Measurements from ENCODE around the gene TRPV6. TPM values are rescaled to one million over a fixed set of nuclear protein-coding genes. Genes with fewer than 3 reads are reported as not detected.

Gene TRPV6
- total RNA-seq, 1 donor from 2014 or later = 0.27 TPM

DNA sequence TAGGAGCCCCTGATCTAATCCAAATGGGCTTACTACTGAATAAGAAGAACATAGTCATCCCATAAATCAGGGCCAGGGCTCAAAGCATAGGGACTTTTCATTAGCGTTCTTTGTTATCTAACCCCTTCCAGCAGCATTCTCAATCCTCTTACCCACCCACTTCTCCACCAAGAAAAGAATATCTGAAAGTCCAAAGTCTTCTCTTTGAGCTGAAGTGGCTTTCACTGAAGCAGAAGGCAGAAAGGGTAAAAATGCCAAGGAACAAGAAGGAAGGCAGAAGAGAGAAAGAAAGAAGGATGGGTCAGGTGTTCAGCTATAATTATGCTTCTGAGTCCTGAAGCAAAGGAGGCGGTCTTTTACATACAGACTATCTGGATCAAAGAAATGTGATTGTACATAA lies 37.8 kb upstream of the TRPV6 start:
- DNase-seq = no peak
- H3K36me3 Mint-ChIP-seq (ENCODE audit: unreplicated experiment) = no peaks in the 10 kb centered on the region
- H3K9me3 Mint-ChIP-seq (ENCODE audit: unreplicated experiment) = no peaks in the 10 kb centered on the region
- H3K4me1 Mint-ChIP-seq (ENCODE audit: low read depth, unreplicated experiment) = no peaks in the 10 kb centered on the region
- TF ChIP-seq CTCF (IDR thresholded peaks at IDR 0.05; ENCODE audit: partially characterized antibody, unreplicated experiment) = no peak
- no peak overlapping the region for H3K27ac Mint-ChIP-seq (ENCODE audit: unreplicated experiment)
- no peak overlapping the region for H3K4me3 Mint-ChIP-seq (ENCODE audit: unreplicated experiment)
- no peaks in the 10 kb centered on the region for H3K27me3 Mint-ChIP-seq (ENCODE audit: unreplicated experiment)

DNA sequence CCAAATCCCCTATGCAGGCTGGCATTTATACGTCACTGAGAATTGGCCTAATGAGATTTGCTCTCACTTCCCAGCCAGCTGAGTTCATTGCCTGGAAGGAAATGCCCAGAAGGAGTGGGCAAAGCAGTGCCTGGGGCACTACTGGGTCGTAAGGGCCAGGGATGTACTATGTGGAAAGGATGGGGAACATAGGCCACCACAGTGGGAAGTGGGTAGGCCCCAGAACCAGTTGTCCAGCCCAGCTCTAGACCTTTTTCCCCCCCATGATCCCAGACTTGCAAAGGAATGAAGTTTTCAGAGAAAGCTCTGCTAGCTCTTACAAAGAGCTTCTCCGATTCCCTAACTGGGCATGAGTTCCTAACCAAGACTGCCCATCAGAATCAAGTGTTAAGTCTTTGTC lies 34.1 kb upstream of the TRPV6 start:
- Mint-ChIP-seq H3K27me3 (ENCODE audit: unreplicated experiment) (no peaks in the 10 kb centered on the region), H3K4me1 (ENCODE audit: low read depth, unreplicated experiment) (no peaks in the 10 kb centered on the region), H3K27ac (ENCODE audit: unreplicated experiment) (no peak overlapping the region), H3K36me3 (ENCODE audit: unreplicated experiment) (no peaks in the 10 kb centered on the region), H3K9me3 (ENCODE audit: unreplicated experiment) (no peaks in the 10 kb centered on the region), H3K4me3 (ENCODE audit: unreplicated experiment) (no peak overlapping the region)
- no peak for TF ChIP-seq CTCF (IDR thresholded peaks at IDR 0.05; ENCODE audit: partially characterized antibody, unreplicated experiment)
- DNase-seq = no peak

- Mint-ChIP-seq H3K9me3 (ENCODE audit: unreplicated experiment) (no peaks in the 10 kb centered on the region), H3K36me3 (ENCODE audit: unreplicated experiment) (no peaks in the 10 kb centered on the region), H3K27ac (ENCODE audit: unreplicated experiment) (no peak overlapping the region), H3K27me3 (ENCODE audit: unreplicated experiment) (no peaks in the 10 kb centered on the region), H3K4me1 (ENCODE audit: low read depth, unreplicated experiment) (no peaks in the 10 kb centered on the region), H3K4me3 (ENCODE audit: unreplicated experiment) (no peak overlapping the region)
- no peak for DNase-seq
- no peak for TF ChIP-seq CTCF (IDR thresholded peaks at IDR 0.05; ENCODE audit: partially characterized antibody, unreplicated experiment)
Observed at GRCh38 chr7:142918901-142919300, 33.4 kb upstream of the TRPV6 start.

GRCh38 chr7:142917447-142917846 lies 31.9 kb upstream of the TRPV6 start:
- DNase-seq = no peak
- no peaks in the 10 kb centered on the region for H3K4me1 Mint-ChIP-seq (ENCODE audit: low read depth, unreplicated experiment)
- H3K36me3 Mint-ChIP-seq (ENCODE audit: unreplicated experiment) = no peaks in the 10 kb centered on the region
- H3K9me3 Mint-ChIP-seq (ENCODE audit: unreplicated experiment) = no peaks in the 10 kb centered on the region
- no peak overlapping the region for H3K4me3 Mint-ChIP-seq (ENCODE audit: unreplicated experiment)
- H3K27me3 Mint-ChIP-seq (ENCODE audit: unreplicated experiment) = no peaks in the 10 kb centered on the region
- no peak overlapping the region for H3K27ac Mint-ChIP-seq (ENCODE audit: unreplicated experiment)
- no peak for TF ChIP-seq CTCF (IDR thresholded peaks at IDR 0.05; ENCODE audit: partially characterized antibody, unreplicated experiment)

DNA sequence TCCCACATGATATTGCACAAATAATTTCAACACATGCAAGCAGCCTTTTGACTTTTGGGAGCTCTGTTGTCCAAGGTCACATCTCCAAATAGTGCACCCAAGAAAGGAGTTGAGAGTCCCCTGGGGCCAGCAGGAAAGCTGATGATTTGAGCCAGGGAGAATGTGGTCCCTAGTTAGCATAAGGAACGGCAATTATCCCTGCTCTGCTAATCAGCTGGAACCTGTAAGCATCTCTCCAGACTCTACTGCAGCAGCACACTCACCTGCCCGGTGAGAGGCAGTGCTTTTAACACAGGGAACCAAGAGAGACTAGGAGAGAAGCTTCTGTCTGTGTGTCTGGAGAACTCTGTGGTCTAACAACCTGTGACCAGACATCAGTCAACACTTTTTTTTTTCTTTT lies 31.0 kb upstream of the TRPV6 start:
- no peak for DNase-seq
- Mint-ChIP-seq H3K36me3 (ENCODE audit: unreplicated experiment) (no peaks in the 10 kb centered on the region), H3K4me3 (ENCODE audit: unreplicated experiment) (no peak overlapping the region), H3K4me1 (ENCODE audit: low read depth, unreplicated experiment) (no peaks in the 10 kb centered on the region), H3K27ac (ENCODE audit: unreplicated experiment) (no peak overlapping the region), H3K27me3 (ENCODE audit: unreplicated experiment) (peaks cover 2% of the 10 kb centered on the region), H3K9me3 (ENCODE audit: unreplicated experiment) (no peaks in the 10 kb centered on the region)
- TF ChIP-seq CTCF (IDR thresholded peaks at IDR 0.05; ENCODE audit: partially characterized antibody, unreplicated experiment) = no peak
